ENCODE data around the gene KRT76.

The KRT76 gene

GRCh38 chr12:52811191-52812072 lies 34.3 kb upstream of the KRT76 start:
- Histone ChIP-seq H3K27me3 (ENCODE audit: control insufficient read depth, insufficient read depth, low read length) (peaks cover 17% of the 10 kb centered on the region), H3K36me3 (ENCODE audit: control insufficient read depth, insufficient read depth, low read length) (no peaks in the 10 kb centered on the region), H3K4me1 (ENCODE audit: control insufficient read depth, insufficient read depth, low read length) (peaks cover 13% of the 10 kb centered on the region), H3K9ac (ENCODE audit: low read length) (no peak overlapping the region), H3K4me3 (ENCODE audit: low read length) (no peak overlapping the region), H3K9me3 (ENCODE audit: control insufficient read depth, low read length) (no peaks in the 10 kb centered on the region)

DNA sequence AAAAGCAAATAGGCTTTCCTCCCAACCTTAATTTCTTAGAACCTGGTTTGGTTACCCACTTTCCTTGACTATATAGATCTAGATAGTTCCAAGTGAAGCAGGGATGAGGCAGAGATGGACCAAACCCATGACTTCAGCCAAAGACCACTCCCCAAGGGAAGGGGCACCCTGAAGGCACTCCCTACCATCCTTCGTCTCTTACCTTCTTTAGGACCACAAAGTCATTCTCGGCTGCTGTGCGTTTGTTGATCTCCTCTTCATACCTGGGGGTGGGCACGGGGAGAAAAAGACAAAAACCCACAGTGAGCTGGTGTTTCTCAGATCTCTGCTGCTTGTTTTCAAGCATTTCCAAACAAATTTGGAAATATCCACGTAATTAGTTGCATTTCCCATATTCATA lies 33.4 kb upstream of the KRT76 start:
- no peaks in the 10 kb centered on the region for H3K36me3 ChIP-seq (ENCODE audit: control insufficient read depth, insufficient read depth, low read length)
- no peaks in the 10 kb centered on the region for H3K9me3 ChIP-seq (ENCODE audit: control insufficient read depth, low read length)
- peaks cover 17% of the 10 kb centered on the region for H3K27me3 ChIP-seq (ENCODE audit: control insufficient read depth, insufficient read depth, low read length)
- peaks cover 13% of the 10 kb centered on the region for H3K4me1 ChIP-seq (ENCODE audit: control insufficient read depth, insufficient read depth, low read length)
- H3K9ac ChIP-seq (ENCODE audit: low read length), result no peak overlapping the region
- H3K4me3 ChIP-seq (ENCODE audit: low read length), result no peak overlapping the region

DNA sequence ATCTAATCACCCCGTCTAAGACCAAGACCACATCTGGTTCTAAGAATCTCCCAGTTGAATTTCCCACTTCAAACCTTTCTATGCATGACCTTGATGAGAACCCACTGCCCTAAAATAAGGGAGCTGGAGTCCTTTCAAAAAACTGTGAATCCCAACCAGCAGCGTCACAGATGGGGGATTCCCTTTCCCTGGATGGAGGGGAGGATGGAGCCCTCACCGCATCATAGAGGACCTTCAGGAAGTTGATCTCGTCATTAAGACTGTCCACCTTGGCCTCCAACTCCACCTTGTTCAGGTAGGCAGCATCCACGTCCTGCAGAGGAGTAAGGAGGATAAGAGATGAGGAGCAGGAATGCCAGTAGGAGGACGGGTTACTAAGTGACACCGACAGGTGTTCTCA lies 32.0 kb upstream of the KRT76 start:
- H3K4me3 ChIP-seq (ENCODE audit: low read length), result no peak overlapping the region
- peaks cover 5% of the 10 kb centered on the region for H3K4me1 ChIP-seq (ENCODE audit: control insufficient read depth, insufficient read depth, low read length)
- H3K9ac ChIP-seq (ENCODE audit: low read length), result no peak overlapping the region
- H3K9me3 ChIP-seq (ENCODE audit: control insufficient read depth, low read length), result no peaks in the 10 kb centered on the region
- peaks cover 17% of the 10 kb centered on the region for H3K27me3 ChIP-seq (ENCODE audit: control insufficient read depth, insufficient read depth, low read length)
- no peaks in the 10 kb centered on the region for H3K36me3 ChIP-seq (ENCODE audit: control insufficient read depth, insufficient read depth, low read length)

GRCh38 chr12:52808573-52809160 lies 31.5 kb upstream of the KRT76 start:
- no peaks in the 10 kb centered on the region for H3K4me1 ChIP-seq (ENCODE audit: control insufficient read depth, insufficient read depth, low read length)
- peaks cover 12% of the 10 kb centered on the region for H3K27me3 ChIP-seq (ENCODE audit: control insufficient read depth, insufficient read depth, low read length)
- H3K36me3 ChIP-seq (ENCODE audit: control insufficient read depth, insufficient read depth, low read length), result no peaks in the 10 kb centered on the region
- H3K4me3 ChIP-seq (ENCODE audit: low read length), result no peak overlapping the region
- H3K9ac ChIP-seq (ENCODE audit: low read length), result no peak overlapping the region
- H3K9me3 ChIP-seq (ENCODE audit: control insufficient read depth, low read length), result no peaks in the 10 kb centered on the region

- Histone ChIP-seq H3K9me3 (ENCODE audit: control insufficient read depth, low read length) (no peaks in the 10 kb centered on the region), H3K9ac (ENCODE audit: low read length) (no peak overlapping the region), H3K36me3 (ENCODE audit: control insufficient read depth, insufficient read depth, low read length) (no peaks in the 10 kb centered on the region), H3K27me3 (ENCODE audit: control insufficient read depth, insufficient read depth, low read length) (peaks cover 6% of the 10 kb centered on the region), H3K4me1 (ENCODE audit: control insufficient read depth, insufficient read depth, low read length) (no peaks in the 10 kb centered on the region), H3K4me3 (ENCODE audit: low read length) (no peak overlapping the region)
Measured at GRCh38 chr12:52807544-52808470, 30.7 kb upstream of the KRT76 start.

- Histone ChIP-seq H3K9ac (ENCODE audit: low read length) (no peak overlapping the region), H3K27me3 (ENCODE audit: control insufficient read depth, insufficient read depth, low read length) (peaks cover 6% of the 10 kb centered on the region), H3K4me1 (ENCODE audit: control insufficient read depth, insufficient read depth, low read length) (no peaks in the 10 kb centered on the region), H3K9me3 (ENCODE audit: control insufficient read depth, low read length) (no peaks in the 10 kb centered on the region), H3K4me3 (ENCODE audit: low read length) (no peak overlapping the region), H3K36me3 (ENCODE audit: control insufficient read depth, insufficient read depth, low read length) (no peaks in the 10 kb centered on the region)
Measured at GRCh38 chr12:52806821-52807543, 29.8 kb upstream of the KRT76 start.

GRCh38 chr12:52806169-52806811 lies 29.1 kb upstream of the KRT76 start:
- H3K9ac ChIP-seq (ENCODE audit: low read length), result no peak overlapping the region
- no peak overlapping the region for H3K4me3 ChIP-seq (ENCODE audit: low read length)
- no peaks in the 10 kb centered on the region for H3K9me3 ChIP-seq (ENCODE audit: control insufficient read depth, low read length)
- H3K36me3 ChIP-seq (ENCODE audit: control insufficient read depth, insufficient read depth, low read length), result no peaks in the 10 kb centered on the region
- no peaks in the 10 kb centered on the region for H3K4me1 ChIP-seq (ENCODE audit: control insufficient read depth, insufficient read depth, low read length)
- peaks cover 6% of the 10 kb centered on the region for H3K27me3 ChIP-seq (ENCODE audit: control insufficient read depth, insufficient read depth, low read length)

DNA sequence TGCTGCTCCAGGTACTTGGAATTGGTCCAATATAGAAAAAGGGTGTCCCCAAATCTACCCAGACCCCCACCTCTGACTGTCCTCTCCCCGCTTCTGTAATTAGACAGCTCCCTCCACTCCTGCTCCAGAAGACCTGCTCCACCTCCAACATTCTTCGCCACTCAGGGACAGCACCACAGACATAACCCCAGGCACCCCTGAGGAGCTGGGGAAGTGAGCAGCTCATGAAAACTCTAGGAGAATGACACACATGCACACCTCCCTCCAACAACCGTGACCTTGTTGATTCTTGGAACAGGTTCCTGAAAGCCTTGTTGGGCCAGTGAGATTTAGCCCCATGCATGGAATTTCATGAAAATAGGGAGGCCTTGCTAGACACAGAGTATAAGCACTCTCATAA lies 28.6 kb upstream of the KRT76 start:
- Histone ChIP-seq H3K4me1 (ENCODE audit: control insufficient read depth, insufficient read depth, low read length) (peaks cover under 1% of the 10 kb centered on the region), H3K9me3 (ENCODE audit: control insufficient read depth, low read length) (no peaks in the 10 kb centered on the region), H3K27me3 (ENCODE audit: control insufficient read depth, insufficient read depth, low read length) (peaks cover 6% of the 10 kb centered on the region), H3K36me3 (ENCODE audit: control insufficient read depth, insufficient read depth, low read length) (no peaks in the 10 kb centered on the region), H3K4me3 (ENCODE audit: low read length) (no peak overlapping the region), H3K9ac (ENCODE audit: low read length) (no peak overlapping the region)

GRCh38 chr12:52805000-52805399 lies 27.9 kb upstream of the KRT76 start:
- H3K4me1 ChIP-seq (ENCODE audit: control insufficient read depth, insufficient read depth, low read length), result peaks cover 8% of the 10 kb centered on the region
- H3K9me3 ChIP-seq (ENCODE audit: control insufficient read depth, low read length), result no peaks in the 10 kb centered on the region
- no peaks in the 10 kb centered on the region for H3K36me3 ChIP-seq (ENCODE audit: control insufficient read depth, insufficient read depth, low read length)
- no peak overlapping the region for H3K9ac ChIP-seq (ENCODE audit: low read length)
- no peak overlapping the region for H3K4me3 ChIP-seq (ENCODE audit: low read length)
- H3K27me3 ChIP-seq (ENCODE audit: control insufficient read depth, insufficient read depth, low read length), result peaks cover 6% of the 10 kb centered on the region

DNA sequence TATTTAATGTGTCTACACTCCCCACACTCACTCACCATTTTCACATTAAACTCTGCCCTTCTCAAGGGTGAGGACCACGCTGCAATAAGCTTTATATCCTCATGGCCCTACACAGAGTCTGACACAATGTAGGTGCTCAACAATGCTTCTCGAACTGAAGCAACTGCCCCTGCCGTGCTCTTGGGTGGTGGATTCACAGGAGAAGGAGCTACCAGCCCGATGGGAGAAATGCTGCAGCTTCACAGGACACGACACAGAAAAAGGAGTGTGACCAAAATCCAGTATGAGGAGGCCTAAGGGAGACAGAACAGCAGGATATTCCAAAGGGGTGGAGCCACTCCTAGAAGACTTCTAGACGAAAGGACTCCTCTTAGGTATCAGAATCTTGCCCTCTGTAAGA lies 25.3 kb upstream of the KRT76 start:
- Histone ChIP-seq H3K36me3 (ENCODE audit: control insufficient read depth, insufficient read depth, low read length) (no peaks in the 10 kb centered on the region), H3K4me3 (ENCODE audit: low read length) (no peak overlapping the region), H3K4me1 (ENCODE audit: control insufficient read depth, insufficient read depth, low read length) (peaks cover 11% of the 10 kb centered on the region), H3K27me3 (ENCODE audit: control insufficient read depth, insufficient read depth, low read length) (no peaks in the 10 kb centered on the region), H3K9ac (ENCODE audit: low read length) (no peak overlapping the region), H3K9me3 (ENCODE audit: control insufficient read depth, low read length) (no peaks in the 10 kb centered on the region)

GRCh38 chr12:52801773-52802172 lies 24.6 kb upstream of the KRT76 start:
- peaks cover 18% of the 10 kb centered on the region for H3K4me1 ChIP-seq (ENCODE audit: control insufficient read depth, insufficient read depth, low read length)
- H3K9me3 ChIP-seq (ENCODE audit: control insufficient read depth, low read length), result no peaks in the 10 kb centered on the region
- H3K36me3 ChIP-seq (ENCODE audit: control insufficient read depth, insufficient read depth, low read length), result no peaks in the 10 kb centered on the region
- H3K4me3 ChIP-seq (ENCODE audit: low read length), result no peak overlapping the region
- no peak overlapping the region for H3K9ac ChIP-seq (ENCODE audit: low read length)
- no peaks in the 10 kb centered on the region for H3K27me3 ChIP-seq (ENCODE audit: control insufficient read depth, insufficient read depth, low read length)

All from mucosa of stomach (tissue), 1 donor.